Skin of body (tissue), 2 donors: ENCODE measurements around the gene DPH5. TPM values are rescaled to one million over a fixed set of nuclear protein-coding genes. Genes with fewer than 3 reads are reported as not detected.
"Not testable (repeated sequence)": the region's sequence is repeated elsewhere in the genome, so short reads cannot be mapped to it uniquely, and the experiment has no call there.

ENCODE experiments used
- DNase-seq: peaks from one replicate; lab custom pipeline; 2025; lab: John Stamatoyannopoulos, UW
- total RNA-seq: library from RNA; depleted of rRNA; stranded (reverse); fragments of >200 nt; gene quantifications from one replicate; pipeline ENCODE4 v1.2.3, GENCODE V29; 2014

Gene DPH5
- total RNA-seq = 25.1 TPM

GRCh38 chr1:101025657-101026429, at the start of gene DPH5:
DPH5 (minus strand) TSS chr1:101025784; CDS start chr1:101025443, 341 bp downstream.
- DNase-seq = peak; percentile 82

- DNase-seq = no peak
Observed at GRCh38 chr1:101073836-101074235, 48.3 kb upstream of the DPH5 start.

- DNase-seq = no peak
Observed at GRCh38 chr1:101071470-101071891, 45.9 kb upstream of the DPH5 start.

GRCh38 chr1:101069158-101069557, 43.6 kb upstream of the DPH5 start:
- DNase-seq = no peak

- DNase-seq = not testable (repeated sequence)
Observed at GRCh38 chr1:101066937-101067335, 41.4 kb upstream of the DPH5 start.

GRCh38 chr1:101066260-101066936, 40.8 kb upstream of the DPH5 start:
- no peak for DNase-seq

- DNase-seq = no peak
Observed at GRCh38 chr1:101065575-101065974, 40.0 kb upstream of the DPH5 start.

- DNase-seq = no peak
Observed at GRCh38 chr1:101064697-101065096, 39.1 kb upstream of the DPH5 start.

- DNase-seq = no peak
Observed at GRCh38 chr1:101060992-101061391, 35.4 kb upstream of the DPH5 start.

- DNase-seq = no peak
Observed at GRCh38 chr1:101059945-101060542, 34.5 kb upstream of the DPH5 start.

- no peak for DNase-seq
Observed at GRCh38 chr1:101055623-101056022, 30.0 kb upstream of the DPH5 start.

- DNase-seq = no peak
Observed at GRCh38 chr1:101051688-101052638, 26.4 kb upstream of the DPH5 start.

GRCh38 chr1:101050869-101051268, 25.3 kb upstream of the DPH5 start:
- no peak for DNase-seq

- no peak for DNase-seq
Observed at GRCh38 chr1:101044749-101045148, 19.2 kb upstream of the DPH5 start.

- DNase-seq = no peak
Observed at GRCh38 chr1:101044259-101044658, 18.7 kb upstream of the DPH5 start.

GRCh38 chr1:101043776-101044175, 18.2 kb upstream of the DPH5 start:
- DNase-seq = no peak

- no peak for DNase-seq
Observed at GRCh38 chr1:101041300-101041699, 15.7 kb upstream of the DPH5 start.

- DNase-seq = no peak
Observed at GRCh38 chr1:101040666-101041065, 15.1 kb upstream of the DPH5 start.

- DNase-seq = no peak
Observed at GRCh38 chr1:101039245-101039644, 13.7 kb upstream of the DPH5 start.

- DNase-seq = no peak
Observed at GRCh38 chr1:101037316-101037715, 11.7 kb upstream of the DPH5 start.

- no peak for DNase-seq
Observed at GRCh38 chr1:101033017-101033416, 7.4 kb upstream of the DPH5 start.
